GM19395 (cell line): Measurements from ENCODE around the gene ABCA1.
A peak's percentile ranks its signal among the peaks of the same experiment; 100 is the strongest.

Experiments
- ATAC-seq: cut with Tn5 transposase; IDR thresholded peaks from one replicate; pipeline ENCODE4 v1.9.1; 2021; ENCODE audit warnings: mild to moderate bottlenecking, moderate library complexity; ENCODE audit not compliant: unreplicated experiment

ABCA1 gene

DNA sequence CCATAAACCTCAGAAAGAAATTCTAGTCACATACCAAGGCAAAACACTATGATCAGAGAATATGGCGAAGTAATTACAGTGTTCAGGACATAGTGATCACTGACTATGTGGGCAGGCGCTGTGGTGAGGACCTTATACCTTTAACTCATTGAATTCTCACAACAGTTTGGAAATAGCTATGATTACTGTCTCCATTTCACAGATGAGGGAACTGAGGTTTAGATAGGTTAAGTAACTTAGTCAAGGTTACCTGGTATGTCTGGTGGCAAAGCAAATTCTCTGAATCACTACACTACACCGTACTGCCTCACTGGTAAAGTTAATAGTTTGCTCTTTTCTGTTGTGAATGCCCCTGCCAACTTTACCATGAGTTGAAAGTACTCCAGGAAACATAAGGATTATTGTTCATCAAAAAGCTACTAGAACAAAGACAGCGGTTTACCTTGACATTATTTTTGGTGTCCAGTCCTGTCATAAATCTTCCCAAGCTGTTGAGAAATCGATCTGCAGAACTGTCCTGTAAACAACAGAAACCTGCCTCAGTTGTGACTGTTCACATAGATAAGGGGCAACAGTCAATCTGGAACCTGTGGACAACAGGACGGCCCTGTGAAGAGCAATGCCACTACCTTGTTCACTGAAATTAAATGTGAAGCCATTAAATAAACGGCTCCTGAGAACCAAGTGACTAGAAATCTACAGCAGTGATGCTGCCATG is 127.7 kb downstream of the ABCA1 start:
- no peak for ATAC-seq

DNA sequence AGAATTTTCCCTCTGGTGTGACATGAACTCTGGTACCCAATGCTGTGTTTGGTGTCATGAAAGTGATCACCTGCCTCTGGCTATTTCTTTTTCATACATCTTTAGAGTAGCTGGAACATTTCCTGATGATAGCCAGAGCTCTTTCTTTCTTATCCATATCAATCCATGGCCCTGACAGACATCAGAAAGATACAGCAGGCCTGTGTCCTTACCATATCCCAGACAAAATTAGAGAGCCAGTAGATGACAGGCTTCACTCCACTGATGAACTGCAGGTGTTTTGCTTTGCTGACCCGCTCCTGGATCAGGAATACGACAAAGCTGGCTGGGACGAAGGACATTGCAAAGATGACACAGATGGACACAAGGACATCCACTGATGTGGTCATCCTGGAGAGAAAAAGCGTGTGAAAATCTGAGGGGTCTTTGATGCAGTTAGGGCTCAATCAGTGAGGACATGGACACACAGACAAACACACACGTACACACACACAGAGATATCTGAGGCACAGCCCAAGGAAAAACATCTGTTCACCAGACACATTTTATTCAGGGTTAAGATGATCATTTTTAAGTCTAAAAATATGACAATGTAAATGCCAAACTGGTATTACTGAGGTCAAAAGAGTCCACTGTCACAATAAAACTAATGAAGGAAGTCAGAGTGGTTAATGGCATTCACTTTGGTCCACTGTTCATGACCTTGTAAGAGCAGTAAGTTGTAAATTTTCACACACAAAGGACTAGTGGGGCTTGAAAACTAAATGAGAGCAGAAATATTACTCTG is 129.6 kb downstream of the ABCA1 start:
- no peak for ATAC-seq

DNA sequence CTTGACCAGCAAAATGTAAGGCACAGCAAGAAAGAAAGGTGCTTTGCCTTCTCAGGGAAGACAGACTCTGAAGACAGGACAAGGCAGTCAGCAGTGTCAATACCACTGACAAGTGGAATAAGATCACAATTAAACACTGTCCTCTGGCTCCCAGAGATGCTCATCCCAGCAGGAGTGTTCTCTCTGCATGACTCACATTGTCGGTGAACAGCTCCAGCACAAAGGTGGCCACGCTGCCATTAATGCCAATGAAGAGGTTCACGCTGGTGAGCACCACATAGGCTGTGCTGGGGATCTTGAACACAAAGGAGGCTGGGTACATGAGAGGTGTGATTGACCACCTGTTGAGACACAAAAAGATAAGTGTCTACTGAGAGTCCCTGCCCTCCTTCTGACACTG is 132.1 kb downstream of the ABCA1 start:
- no peak for ATAC-seq

DNA sequence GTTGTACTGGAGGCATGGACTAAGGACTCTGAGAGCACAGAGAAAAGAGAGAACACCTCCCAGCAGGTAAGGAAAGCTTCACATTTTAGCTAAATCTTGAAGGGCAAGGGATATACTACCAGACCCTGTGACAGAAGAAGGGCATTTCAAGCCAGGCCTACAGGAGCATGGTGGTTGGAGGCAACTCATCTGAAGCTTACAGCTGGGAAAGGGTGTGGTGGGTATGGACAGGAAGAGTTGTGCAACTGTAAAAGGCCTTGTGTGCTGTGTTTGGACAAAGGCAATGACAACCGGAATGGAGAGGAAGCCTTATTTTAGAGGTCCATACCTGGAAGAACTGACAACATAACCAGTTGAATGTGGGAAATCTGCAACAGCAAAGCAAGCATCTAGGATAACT is 132.9 kb downstream of the ABCA1 start:
- ATAC-seq, result no peak

DNA sequence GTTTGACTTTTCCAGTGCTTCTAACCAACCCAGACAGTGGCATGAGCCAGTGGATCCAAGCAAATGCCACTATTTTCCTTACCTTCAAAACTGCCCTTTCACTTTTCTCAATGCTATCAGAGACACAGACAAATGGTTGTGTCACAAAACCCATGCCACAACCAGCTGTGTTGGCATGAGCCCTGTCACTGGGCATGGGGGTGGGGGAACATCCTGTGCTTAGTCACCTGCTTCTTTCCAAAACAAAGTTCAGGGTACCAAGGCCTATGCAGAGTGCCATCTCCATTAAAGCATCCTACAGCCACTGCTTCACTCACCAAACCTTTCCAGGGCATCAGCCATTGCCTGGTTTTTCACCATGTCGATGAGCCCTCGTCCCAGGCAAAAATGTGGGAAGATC is 133.9 kb downstream of the ABCA1 start:
- ATAC-seq, result no peak

DNA sequence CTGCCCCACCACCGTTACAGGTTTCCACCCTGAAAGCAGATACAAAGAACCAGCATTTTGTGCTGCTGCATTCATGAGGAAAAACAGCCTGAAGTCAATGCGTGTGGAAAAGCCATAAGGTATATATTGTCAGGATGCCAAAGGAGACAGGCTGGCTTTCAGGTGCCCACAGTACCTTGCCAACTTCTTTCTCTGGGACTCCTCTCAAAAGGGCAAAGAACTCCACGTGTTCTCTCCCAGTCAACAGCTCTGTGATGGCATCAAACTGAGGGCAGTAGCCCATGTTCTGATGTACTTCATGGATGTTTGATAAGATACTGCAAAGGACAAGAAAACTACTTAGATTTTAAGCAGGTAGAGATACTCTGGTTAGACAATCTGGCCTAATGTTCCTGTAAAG is 139.7 kb downstream of the ABCA1 start:
- ATAC-seq, result no peak

DNA sequence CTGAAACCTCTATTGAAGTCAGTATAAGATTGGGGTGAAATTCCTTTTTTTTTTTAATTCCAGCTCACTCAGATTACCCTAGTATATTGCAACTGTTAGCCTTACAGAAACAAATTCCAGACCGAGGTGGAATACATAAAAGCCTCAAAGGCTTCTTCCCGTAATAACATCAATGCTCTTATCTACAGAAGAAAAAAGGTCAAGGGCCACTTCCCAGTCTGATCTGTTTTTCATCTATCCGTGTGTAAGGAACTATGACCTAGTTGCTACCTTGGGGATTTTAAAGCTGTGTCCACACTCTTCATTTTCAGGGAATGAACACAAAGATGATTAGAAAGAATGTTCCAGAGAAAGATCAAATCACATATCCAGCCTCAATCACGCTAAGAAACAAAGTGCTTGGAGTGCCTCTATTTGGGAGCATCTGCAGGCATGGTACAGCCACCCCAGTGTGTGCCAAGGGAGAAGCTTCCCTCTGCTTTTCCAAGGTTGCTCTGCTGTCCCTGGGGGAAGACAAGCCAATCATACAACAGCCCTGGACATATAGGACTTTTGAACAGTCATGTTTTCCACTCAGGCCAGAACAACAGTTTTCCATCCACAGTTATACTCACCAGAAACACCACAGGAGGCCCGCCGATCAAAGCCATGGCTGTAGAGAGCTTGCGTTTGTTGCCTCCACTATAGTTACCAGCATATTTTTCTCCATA is 140.5 kb downstream of the ABCA1 start:
- ATAC-seq, result no peak

DNA sequence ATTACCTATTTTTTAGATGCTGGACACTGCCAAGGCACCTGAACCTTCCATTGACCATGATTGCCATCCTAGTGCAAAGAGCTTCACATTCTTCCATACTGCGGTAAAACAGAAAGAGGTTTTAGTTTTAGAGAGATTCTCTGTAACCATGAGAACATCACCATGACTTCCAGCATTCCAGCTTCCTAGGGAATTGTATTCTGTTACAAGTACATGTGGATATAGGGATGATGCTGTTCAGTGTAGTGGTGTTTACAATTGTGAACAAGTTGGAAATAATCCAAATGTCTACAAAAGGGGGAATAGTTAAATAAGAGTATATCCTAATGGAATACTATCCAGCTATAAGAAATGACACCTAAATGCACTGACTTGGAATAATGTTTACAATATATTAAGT is 141.7 kb downstream of the ABCA1 start:
- ATAC-seq, result no peak

DNA sequence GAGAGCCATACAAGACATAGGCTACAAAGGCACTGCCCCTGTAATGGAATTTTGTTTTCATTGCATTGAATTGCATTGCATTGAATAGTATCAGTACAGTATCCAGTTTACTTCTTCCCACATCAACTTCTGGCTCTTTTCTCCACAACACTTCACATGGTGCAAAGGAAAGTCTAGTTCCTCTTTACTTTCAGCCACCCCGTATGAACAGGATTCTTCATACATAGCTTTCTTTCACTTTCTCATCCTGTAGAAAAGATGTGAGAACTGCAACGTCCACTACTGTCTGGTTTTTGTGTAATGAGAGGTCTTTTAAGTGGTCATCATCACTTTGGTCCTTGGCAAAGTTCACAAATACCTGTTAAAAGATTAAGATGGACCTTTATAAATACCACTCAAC is 143.9 kb downstream of the ABCA1 start:
- peak; percentile 84 for ATAC-seq

DNA sequence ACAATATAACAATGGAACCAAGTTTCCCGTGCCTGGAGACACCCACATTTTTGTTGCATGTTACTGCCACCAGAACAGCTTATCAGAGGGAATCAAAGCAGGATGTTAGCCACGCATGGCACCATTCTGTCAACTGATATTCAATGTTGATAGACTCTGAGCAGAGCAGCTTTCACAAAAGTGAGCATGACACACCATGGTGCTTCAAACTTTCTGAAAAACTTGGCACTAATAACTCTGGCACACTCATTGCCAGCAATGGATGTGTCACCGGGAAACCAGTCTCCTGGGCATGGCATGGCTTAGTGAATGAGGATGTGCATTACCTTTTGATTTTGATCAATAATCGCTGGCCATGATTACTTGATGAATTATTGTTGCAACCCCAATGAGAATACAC is 144.4 kb downstream of the ABCA1 start:
- no peak for ATAC-seq

DNA sequence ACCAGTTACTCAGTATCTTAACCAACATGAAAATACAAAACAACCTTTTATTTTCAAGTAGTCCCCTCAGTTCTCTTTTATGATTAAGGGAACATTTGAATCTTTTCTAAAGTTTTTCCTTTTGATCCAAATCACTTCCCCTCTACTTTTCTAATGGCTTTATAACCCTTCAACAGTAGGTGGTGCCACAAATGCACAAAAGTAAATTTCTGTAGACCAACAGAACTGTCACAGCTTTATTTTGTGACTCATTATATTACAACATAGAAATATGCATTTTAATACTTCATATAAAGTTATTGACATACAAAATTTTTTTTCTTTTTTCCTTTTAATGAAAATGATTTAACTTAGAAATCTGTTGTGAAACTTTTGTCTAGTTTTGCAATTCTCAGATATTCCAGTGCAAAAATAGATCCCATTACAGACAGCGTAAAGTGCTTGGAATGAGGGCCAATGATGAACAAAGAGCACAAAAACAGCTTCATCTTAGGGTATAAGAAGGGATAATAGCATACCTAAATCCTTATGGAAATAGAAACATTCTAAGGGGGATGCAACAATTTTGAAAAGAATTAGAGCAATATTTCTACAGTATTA is 147.1 kb downstream of the ABCA1 start:
- peak; percentile 47 for ATAC-seq

DNA sequence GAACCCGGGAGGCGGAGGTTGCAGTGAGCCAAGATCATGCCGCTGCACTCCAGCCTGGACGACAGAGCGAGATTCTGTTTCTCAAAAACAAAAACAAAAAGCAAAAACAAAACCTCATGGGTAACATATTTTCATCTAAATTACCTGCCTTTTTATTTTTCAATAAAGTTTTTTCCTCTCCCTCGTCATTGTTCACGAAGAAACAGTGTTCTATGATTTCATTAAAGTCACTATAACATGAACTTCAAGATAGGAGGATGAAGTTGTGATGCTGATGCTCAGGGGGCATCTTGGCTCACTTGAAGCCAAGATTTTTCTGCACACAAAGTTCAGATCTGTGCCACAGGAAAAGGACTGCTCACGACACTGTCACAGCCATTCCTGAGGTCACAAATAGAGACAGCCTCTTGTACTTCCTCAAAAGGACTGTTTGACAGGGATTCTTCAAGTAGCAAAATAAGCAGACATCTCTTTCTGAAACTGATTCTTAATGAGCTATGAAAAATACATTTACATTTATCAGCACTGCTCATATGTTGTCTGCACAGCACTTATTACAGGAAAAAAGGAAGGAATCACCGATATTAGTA is 147.9 kb downstream of the ABCA1 start:
- ATAC-seq, result no peak

DNA sequence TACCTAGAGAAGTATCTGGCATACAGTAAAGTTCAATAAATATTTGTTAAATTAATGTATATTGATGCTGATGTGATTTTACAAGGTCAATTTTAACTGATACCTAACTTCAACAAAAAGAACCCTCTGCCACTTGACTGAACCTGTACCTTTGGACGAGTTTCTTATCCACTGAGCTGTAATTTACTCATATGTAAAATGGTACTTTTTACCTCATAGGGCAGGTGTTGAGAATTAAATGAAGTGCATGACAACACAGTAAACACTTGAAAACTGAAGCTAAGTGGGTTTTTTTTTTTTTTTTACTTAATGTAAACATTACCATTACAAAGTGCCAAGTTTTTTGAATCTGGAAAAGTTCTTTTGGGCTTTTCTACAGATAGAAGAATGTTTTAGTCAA is 148.6 kb downstream of the ABCA1 start:
- no peak for ATAC-seq

DNA sequence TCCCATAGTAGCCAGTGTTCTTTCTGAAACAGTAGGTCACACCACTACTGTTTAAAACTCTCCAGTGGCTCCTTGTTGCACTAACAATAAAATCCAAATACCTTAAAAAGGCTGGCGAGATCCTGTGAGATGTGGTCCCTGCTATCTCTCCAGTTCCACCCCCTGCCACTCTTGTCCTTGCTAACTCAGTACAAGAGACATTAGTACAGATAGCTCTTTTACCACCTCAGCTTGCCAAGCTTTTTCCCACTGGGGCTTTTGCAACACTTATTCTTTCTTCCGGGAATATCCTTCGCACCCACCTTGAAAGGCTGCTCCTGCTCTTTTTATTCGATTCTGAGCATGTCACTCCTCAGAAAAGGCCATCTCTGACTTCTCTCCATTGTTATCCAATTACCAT is 149.2 kb downstream of the ABCA1 start:
- ATAC-seq, result no peak

DNA sequence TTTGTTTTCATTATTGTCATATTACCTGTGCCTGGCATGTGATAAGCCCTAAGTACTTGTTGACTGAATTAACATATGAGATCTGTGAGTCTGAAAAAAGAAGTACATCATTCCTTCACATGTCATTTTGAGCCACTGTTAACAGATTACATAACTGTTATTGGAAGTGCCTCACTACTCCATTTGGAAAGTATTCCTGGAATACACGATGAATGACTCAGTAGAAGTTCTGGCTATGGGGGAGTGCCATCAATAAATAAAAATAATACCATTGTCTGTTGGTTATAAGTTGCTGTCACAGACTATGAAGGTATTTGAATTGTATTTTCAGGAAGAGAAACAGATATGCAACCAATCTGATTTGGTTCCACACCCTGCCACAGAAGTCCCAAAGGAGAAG is 151.2 kb downstream of the ABCA1 start:
- no peak for ATAC-seq

DNA sequence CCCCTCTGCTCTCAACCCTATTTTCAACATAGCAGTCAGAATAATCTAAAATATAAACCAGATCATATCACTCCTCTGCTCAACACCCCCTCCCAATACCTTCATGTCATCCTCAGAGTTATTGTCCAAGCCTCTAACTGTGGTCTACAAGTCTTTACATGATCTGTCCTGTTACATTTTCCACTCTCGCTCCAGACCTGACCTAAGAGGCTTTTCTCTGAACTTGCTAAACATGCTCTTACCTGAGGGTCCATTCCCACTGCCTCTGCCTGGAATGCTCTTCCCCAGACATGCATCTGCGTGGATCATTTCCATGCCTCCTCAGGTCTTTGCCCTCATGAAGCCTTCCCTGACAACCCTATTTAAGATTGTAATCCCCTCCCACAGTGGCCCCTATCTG is 152.0 kb downstream of the ABCA1 start:
- peak; percentile 2 for ATAC-seq

DNA sequence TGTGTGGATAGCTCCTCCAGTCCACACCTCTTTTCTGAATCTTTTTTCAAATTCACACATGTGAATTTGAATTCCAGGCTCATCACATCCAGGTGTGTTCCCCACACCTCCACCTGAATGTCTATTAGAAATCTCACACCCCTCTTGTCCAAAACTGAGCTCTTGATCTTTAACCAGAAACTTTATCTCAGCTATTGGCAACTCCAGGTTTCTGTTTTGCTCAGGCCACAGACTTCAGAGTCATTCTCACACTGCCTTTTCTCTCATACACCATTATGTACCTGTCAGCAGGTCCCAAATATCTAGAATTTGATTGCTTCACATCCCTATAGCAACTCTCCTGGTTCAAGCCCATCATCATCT is 152.4 kb downstream of the ABCA1 start:
- ATAC-seq, result peak; percentile 73

DNA sequence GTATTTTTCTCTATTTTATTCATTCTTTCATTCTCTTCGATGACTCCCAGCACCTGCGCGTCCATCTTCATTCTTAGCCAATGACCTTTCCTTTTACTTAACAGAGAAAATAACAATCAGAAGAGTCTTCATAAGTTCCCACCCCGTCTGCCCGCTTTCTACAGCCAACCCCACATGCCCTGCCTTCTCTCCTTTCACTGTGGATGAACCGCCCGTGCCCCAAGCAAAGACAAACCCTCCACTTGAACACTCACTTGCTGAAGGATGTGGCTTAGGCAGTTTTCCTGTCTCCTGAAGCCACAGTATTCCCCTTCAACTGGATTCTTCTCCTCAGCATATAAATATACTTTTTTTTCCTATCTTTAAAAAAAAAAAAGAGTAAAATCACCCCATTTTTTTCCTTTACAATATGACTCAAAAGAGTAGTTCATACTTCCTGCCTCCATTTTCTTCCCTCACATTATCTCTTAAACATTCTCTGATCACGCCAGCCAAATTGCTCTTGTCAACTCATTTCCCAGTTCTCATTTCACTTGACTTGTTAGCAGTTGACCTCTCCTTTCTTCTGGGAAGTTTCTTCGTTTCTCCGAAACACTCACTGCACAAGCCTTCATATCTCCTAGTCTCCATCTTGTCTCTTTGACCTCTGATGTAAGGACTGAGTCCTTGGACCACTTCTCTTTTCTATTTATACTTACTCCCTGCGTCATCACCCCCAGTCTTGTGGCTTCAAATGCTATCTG is 153.0 kb downstream of the ABCA1 start:
- ATAC-seq, result peak; percentile 95

DNA sequence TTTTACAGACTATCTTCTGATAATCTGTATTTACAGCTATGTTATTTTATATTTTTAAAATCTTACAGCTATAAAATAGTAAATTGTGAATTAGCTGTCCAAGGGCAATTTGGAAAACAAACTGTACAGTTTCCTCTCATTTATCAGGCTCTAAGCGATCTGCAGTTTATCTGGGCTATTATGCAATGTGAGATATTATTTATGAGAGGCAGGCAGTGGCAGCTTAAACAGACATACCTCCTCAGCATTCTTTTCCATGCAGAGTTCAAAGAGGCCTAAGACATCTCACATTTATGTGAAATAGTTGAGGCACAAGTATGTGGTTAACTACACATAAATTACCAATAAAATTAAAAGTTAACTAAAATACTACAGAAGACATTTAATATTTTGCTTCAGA is 153.8 kb downstream of the ABCA1 start:
- ATAC-seq, result no peak

DNA sequence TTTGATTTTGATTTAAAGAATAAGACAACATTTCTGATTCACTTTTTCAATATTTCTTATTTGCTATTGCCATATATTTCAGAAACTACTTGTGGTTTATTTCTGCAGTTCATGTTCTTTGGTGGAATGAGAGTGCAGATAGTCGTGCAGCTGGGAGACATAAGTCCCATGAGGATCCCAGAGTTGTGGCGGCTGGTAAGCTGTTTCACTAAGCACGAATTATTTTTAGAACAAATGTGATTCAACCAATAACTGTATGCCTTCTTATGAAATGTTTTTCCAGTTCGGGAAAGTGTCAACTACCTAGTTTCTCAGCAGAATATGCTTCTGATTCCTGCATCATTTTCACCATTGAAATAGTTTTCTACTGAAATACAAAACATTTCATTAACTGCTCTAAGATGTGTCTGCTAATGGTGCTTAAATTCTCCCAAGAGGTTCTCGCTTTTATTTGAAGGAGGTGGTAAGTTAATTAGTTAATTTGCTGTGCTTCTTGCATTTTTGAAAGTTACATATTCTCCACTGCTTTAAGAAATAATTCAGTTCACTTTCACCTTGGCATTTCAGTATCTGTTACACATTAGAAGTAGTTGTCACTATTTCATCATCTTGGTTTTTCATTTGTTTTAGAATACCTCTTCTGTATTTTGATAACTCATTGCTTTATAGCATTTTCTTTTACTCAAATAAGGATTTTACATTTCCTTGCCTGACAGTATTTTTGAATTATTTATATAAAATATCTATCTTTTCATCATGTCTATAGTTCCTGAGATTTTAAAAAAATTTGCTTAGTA is 155.0 kb downstream of the ABCA1 start:
- peak; percentile 16 for ATAC-seq
